HUES64 (cell line): ENCODE data around the gene BCAS3.
"Not testable (repeated sequence)": the region's sequence is repeated elsewhere in the genome, so short reads cannot be mapped to it uniquely, and the experiment has no call there.

Experiments
- H3K27ac ChIP-seq: 2 replicates; pipeline ENCODE4 v1.7.0; 2013; ENCODE audit warnings: low read depth, low read length, inconsistent platforms
- H3K27me3 ChIP-seq: 2 replicates; pipeline ENCODE4 v1.6.1; 2013; ENCODE audit warnings: mild to moderate bottlenecking, low read length; ENCODE audit not compliant: insufficient read depth
- H3K36me3 ChIP-seq: 2 replicates; pipeline ENCODE4 v1.6.1; 2013; ENCODE audit warnings: mild to moderate bottlenecking, low read length; ENCODE audit not compliant: insufficient read depth
- H3K4me1 ChIP-seq: 2 replicates; pipeline ENCODE4 v1.6.1; 2013; ENCODE audit warnings: mild to moderate bottlenecking, low read length, moderate library complexity; ENCODE audit not compliant: insufficient read depth
- H3K4me3 ChIP-seq: 2 replicates; pipeline ENCODE4 v1.5.1; 2013; ENCODE audit warnings: mild to moderate bottlenecking, low read length, moderate library complexity
- H3K9ac ChIP-seq: 2 replicates; pipeline ENCODE4 v1.6.1; 2013; ENCODE audit warnings: mild to moderate bottlenecking, low read depth, low read length
- H3K9me3 ChIP-seq: 2 replicates; pipeline ENCODE4 v1.6.1; 2013; ENCODE audit warnings: low read depth, low read length; ENCODE audit not compliant: insufficient read depth
- WGBS: fragments of 150-250, 120-280 bp; methylation state at CpG from one replicate; pipeline ENCODE4 v1.1.7; 2013; ENCODE audit warnings: missing lambda C conversion rate; 5-methylcytosine and 5-hydroxymethylcytosine counted together

The BCAS3 gene

DNA sequence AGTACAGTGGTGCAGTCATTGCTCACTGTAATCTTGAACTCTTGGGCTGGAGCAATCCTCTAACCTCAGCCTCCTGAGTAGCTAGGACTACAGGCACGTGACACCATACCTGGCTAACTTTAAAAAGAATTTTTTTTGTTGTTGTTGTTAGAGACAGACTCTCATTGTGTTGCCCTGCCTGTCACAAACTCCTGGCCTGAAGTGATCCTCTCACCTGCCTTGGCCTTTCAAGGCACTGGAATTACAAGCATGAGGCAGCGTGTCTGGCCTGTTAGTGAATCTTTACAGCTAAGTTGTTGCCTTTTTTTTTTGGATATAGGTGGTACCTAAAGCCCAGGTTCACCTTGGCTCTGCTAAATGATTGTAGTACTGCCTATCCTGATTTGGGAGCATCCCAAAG lies 290.6 kb downstream of the BCAS3 start:
- WGBS, result 89% methylated on average over 2 of the region's 2 CpGs
- Histone ChIP-seq H3K27ac (no peak overlapping the region), H3K9ac (no peak overlapping the region), H3K9me3 (no peaks in the 10 kb centered on the region), H3K4me1 (no peaks in the 10 kb centered on the region), H3K27me3 (no peaks in the 10 kb centered on the region), H3K36me3 (no peaks in the 10 kb centered on the region), H3K4me3 (no peak overlapping the region)

DNA sequence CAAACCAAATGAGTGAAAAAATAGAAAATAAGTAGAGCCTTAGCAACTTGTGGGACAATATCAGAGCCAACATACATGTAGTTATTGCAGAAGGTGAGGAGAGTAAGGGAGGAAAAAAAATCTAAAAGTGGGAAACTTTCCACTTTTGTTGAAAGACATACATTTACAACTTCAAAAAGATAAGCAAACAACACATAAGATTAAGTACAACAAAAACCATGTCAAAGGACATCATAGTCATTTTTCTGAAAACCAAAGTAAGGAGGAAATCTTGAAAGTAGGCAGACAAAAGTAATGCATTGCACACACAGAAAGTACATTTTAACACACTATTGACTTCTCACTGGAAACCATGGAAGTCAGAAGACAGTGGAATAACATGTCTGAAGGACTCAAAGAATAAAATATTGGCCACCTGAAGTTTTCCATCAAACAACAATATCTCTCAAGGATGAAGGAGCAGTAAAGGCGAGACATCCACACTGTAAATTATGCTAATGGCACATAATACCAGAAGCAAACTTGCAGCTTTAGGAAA lies 291.9 kb downstream of the BCAS3 start:
- Histone ChIP-seq H3K4me1 (no peaks in the 10 kb centered on the region), H3K36me3 (no peaks in the 10 kb centered on the region), H3K9ac (no peak overlapping the region), H3K9me3 (no peaks in the 10 kb centered on the region), H3K27me3 (no peaks in the 10 kb centered on the region), H3K27ac (no peak overlapping the region), H3K4me3 (no peak overlapping the region)
- 100% methylated on average over 1 of the region's 1 CpG for WGBS

GRCh38 chr17:60970741-60971140 lies 293.1 kb downstream of the BCAS3 start:
- no peak overlapping the region for H3K27ac ChIP-seq
- H3K4me3 ChIP-seq, result no peak overlapping the region
- H3K9me3 ChIP-seq, result no peaks in the 10 kb centered on the region
- no peaks in the 10 kb centered on the region for H3K4me1 ChIP-seq
- no peaks in the 10 kb centered on the region for H3K36me3 ChIP-seq
- H3K27me3 ChIP-seq, result no peaks in the 10 kb centered on the region
- no peak overlapping the region for H3K9ac ChIP-seq

GRCh38 chr17:60971515-60972369 lies 294.1 kb downstream of the BCAS3 start:
- no peaks in the 10 kb centered on the region for H3K27me3 ChIP-seq
- H3K9me3 ChIP-seq, result no peaks in the 10 kb centered on the region
- no peaks in the 10 kb centered on the region for H3K36me3 ChIP-seq
- no peak overlapping the region for H3K9ac ChIP-seq
- H3K27ac ChIP-seq, result no peak overlapping the region
- 65% methylated on average over 6 of the region's 6 CpGs for WGBS
- no peaks in the 10 kb centered on the region for H3K4me1 ChIP-seq
- H3K4me3 ChIP-seq, result no peak overlapping the region

DNA sequence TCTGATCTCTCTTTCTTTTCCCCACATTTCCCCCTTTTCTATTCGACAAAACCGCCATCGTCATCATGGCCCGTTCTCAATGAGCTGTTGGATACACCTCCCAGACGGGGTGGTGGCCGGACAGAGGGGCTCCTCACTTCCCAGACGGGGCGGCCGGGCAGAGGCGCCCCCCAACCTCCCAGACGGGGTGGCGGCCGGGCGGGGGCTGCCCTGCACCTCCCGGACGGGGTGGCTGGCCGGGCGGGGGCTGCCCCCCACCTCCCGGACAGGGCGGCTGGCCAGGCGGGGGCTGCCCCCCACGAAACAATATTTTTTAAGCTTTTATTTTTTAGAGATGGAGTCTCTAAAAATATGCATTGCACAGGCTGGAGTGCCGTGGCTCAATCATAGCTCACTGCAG lies 299.2 kb downstream of the BCAS3 start:
- H3K4me1 ChIP-seq, H3K4me3 ChIP-seq, H3K27ac ChIP-seq, H3K36me3 ChIP-seq, H3K27me3 ChIP-seq, H3K9ac ChIP-seq, H3K9me3 ChIP-seq: not testable (repeated sequence)
- 96% methylated on average over 23 of the region's 23 CpGs for WGBS

GRCh38 chr17:60989379-60989778 lies 311.7 kb downstream of the BCAS3 start:
- no peak overlapping the region for H3K27ac ChIP-seq
- no peak overlapping the region for H3K9ac ChIP-seq
- H3K36me3 ChIP-seq, result no peaks in the 10 kb centered on the region
- no peaks in the 10 kb centered on the region for H3K27me3 ChIP-seq
- no peaks in the 10 kb centered on the region for H3K9me3 ChIP-seq
- no peak overlapping the region for H3K4me3 ChIP-seq
- no peaks in the 10 kb centered on the region for H3K4me1 ChIP-seq

DNA sequence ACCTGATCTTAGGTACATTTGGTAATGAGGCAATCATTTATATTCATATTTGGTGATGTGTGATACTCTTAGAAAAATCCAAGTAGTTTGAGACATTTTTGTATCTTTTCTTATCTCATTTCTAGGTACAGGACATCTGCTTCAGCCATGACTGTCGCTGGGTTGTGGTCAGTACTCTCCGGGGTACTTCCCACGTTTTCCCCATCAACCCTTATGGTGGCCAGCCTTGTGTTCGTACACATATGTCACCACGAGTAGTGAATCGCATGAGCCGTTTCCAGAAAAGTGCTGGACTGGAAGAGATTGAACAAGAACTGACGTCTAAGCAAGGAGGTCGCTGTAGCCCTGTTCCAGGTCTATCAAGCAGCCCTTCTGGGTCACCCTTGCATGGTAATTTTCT lies 312.2 kb downstream of the BCAS3 start:
- H3K9ac ChIP-seq, result no peak overlapping the region
- no peaks in the 10 kb centered on the region for H3K36me3 ChIP-seq
- H3K9me3 ChIP-seq, result no peaks in the 10 kb centered on the region
- no peak overlapping the region for H3K4me3 ChIP-seq
- no peaks in the 10 kb centered on the region for H3K4me1 ChIP-seq
- H3K27ac ChIP-seq, result no peak overlapping the region
- 96% methylated on average over 9 of the region's 9 CpGs for WGBS
- H3K27me3 ChIP-seq, result no peaks in the 10 kb centered on the region

DNA sequence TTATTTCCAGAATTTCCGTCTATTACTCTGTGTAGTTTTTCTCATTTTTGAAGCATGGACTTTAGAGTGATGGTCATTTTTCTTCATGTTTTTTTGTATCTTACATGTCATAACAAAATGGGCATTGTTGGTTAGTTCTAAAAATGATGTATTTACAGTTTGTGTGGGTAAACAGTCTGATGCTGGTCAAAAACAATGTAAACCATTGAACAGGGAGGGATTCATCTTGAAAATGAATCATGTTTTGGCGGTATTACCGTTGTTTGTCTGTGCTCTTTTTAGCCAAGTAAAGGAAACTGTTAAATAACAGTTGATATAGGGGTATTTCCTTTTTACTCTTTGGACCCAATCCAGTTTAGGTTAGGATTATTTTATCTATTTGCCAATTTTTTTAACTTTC lies 315.8 kb downstream of the BCAS3 start:
- WGBS, result 97% methylated on average over 3 of the region's 3 CpGs
- Histone ChIP-seq H3K27ac (no peak overlapping the region), H3K9ac (no peak overlapping the region), H3K27me3 (no peaks in the 10 kb centered on the region), H3K4me3 (no peak overlapping the region), H3K36me3 (no peaks in the 10 kb centered on the region), H3K9me3 (no peaks in the 10 kb centered on the region), H3K4me1 (no peaks in the 10 kb centered on the region)

- no peaks in the 10 kb centered on the region for H3K27me3 ChIP-seq
- H3K9me3 ChIP-seq, result no peaks in the 10 kb centered on the region
- H3K36me3 ChIP-seq, result no peaks in the 10 kb centered on the region
- H3K4me1 ChIP-seq, result no peaks in the 10 kb centered on the region
- no peak overlapping the region for H3K9ac ChIP-seq
- H3K27ac ChIP-seq, result no peak overlapping the region
- H3K4me3 ChIP-seq, result no peak overlapping the region
These were observed 318.0 kb downstream of the BCAS3 start for GRCh38 chr17:60995680-60996079.

- Histone ChIP-seq H3K9ac (no peak overlapping the region), H3K27ac (no peak overlapping the region)
- WGBS, result 46% methylated on average over 2 of the region's 2 CpGs
These were observed 323.3 kb downstream of the BCAS3 start for GRCh38 chr17:61000911-61001310.

GRCh38 chr17:61002316-61002736 lies 324.7 kb downstream of the BCAS3 start:
- Histone ChIP-seq H3K9me3 (no peaks in the 10 kb centered on the region), H3K4me3 (no peak overlapping the region), H3K4me1 (peaks cover 9% of the 10 kb centered on the region), H3K27ac (no peak overlapping the region), H3K27me3 (no peaks in the 10 kb centered on the region), H3K36me3 (no peaks in the 10 kb centered on the region), H3K9ac (no peak overlapping the region)
- no CpG with 5 or more reads among the region's 1 CpG for WGBS

More at GRCh38 chr17:61000911-61001310, 323.3 kb downstream of the BCAS3 start:
- Histone ChIP-seq H3K4me3 (no peak overlapping the region), H3K27me3 (no peaks in the 10 kb centered on the region), H3K9me3 (no peaks in the 10 kb centered on the region), H3K4me1 (peaks cover 9% of the 10 kb centered on the region), H3K36me3 (no peaks in the 10 kb centered on the region)

GRCh38 chr17:61005358-61005757 lies 327.7 kb downstream of the BCAS3 start:
- Histone ChIP-seq H3K27me3 (no peaks in the 10 kb centered on the region), H3K27ac (no peak overlapping the region), H3K36me3 (no peaks in the 10 kb centered on the region), H3K9me3 (no peaks in the 10 kb centered on the region), H3K4me3 (no peak overlapping the region), H3K4me1 (peaks cover 13% of the 10 kb centered on the region), H3K9ac (no peak overlapping the region)
- 95% methylated on average over 5 of the region's 5 CpGs for WGBS
